ENCODE data around the gene S100A14. TPM values are rescaled to one million over a fixed set of nuclear protein-coding genes. Genes with fewer than 3 reads are reported as not detected.

Gene S100A14
- total RNA-seq, 2 donors from 2014 or later, result 443 to 453 TPM

DNA sequence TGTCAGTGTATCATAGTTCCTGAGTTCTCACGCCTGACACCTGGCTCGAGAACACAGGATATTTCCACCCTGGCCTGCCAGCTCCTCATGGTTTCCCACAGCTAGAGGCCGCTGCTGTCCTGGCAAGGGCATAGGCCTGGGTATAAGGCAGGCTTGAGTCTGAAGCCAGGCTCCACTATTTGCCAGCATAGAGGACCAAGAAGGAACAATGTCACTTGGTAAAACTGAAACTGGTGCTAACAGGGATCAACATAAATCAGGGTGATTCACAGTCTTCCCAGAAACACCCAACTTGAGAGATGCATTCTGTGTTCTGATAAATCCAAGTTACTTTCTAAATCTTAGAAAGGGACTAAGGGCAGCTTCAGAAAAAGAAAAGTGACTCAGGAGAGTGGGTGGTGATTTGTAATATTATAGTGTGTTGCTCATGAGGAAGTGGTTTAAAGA lies 43.5 kb downstream of the S100A14 start:
- peak; percentile 89 to 90 for DNase-seq
- intact Hi-C loops (cut with DNase I, micrococcal nuclease), result no loop called here
- peak; percentile 79 for ATAC-seq

DNA sequence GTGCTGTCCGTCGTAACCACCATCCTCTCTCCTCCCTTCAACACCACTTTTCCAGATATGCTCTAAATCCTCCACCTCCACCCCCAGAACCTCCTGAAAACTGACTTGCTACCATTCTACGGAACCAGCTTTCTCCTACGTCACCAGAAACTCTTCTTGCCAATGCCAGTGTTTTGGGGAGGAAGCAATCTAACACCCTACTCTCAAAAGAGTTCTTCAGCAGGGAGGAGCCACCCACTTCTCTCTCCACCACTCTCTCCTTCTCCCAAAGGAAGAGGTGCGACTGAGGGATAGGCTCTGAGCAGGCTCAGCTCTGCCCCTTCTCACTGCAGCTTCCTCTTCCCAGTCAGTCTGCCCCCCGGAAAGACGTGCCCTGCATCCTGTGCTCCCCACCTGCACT lies 44.4 kb downstream of the S100A14 start:
- DNase-seq (no peak), ATAC-seq (no peak)
- intact Hi-C loops (cut with DNase I, micrococcal nuclease), result no loop called here

DNA sequence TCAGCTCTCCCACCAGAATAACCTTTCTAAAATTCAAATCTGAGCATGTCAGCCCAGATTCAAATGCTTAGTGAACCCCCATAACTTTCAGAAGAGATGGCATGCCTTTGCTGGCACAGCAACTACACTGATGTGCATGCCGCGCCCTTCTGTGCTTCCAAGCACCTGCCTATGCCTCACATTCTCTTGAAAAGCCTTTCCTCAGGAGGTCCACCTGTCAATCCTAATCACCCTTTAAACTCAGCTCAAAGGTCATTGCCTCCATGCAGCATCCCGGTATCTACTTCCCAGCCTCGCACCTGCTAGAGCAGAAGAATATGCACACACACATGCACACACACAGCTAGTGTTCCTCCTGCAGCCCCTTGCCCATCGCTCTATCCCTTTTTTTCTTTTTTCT lies 45.3 kb downstream of the S100A14 start:
- intact Hi-C loops (cut with DNase I, micrococcal nuclease), result no loop called here
- ATAC-seq (no peak), DNase-seq (no peak)

DNA sequence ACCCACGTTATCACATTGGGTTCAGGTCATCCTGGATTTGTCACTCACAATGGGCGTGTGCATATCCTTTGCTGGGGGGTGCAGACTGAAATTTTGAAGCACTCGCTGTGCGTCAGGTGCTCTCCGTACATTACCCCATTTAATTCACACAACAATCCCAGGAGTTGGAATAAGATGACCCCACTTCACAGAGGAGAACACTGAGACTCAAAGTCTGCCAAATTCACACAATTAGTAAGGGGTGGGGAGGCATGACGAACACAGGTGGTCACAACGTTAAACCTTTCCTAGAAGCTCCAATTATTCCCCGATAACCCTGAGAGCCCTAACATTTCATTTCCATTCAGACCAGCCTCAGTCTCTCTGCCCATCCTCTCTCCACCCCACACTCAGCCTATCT lies 46.7 kb downstream of the S100A14 start:
- intact Hi-C loops (cut with DNase I, micrococcal nuclease), result loop anchor here in 1 of 2 donors (2.0 to 5.0 kb wide), 2 partner anchors 37 to 59 kb away; no protein-coding TSS in a partner anchor
- ATAC-seq, result no peak
- no peak for DNase-seq

DNA sequence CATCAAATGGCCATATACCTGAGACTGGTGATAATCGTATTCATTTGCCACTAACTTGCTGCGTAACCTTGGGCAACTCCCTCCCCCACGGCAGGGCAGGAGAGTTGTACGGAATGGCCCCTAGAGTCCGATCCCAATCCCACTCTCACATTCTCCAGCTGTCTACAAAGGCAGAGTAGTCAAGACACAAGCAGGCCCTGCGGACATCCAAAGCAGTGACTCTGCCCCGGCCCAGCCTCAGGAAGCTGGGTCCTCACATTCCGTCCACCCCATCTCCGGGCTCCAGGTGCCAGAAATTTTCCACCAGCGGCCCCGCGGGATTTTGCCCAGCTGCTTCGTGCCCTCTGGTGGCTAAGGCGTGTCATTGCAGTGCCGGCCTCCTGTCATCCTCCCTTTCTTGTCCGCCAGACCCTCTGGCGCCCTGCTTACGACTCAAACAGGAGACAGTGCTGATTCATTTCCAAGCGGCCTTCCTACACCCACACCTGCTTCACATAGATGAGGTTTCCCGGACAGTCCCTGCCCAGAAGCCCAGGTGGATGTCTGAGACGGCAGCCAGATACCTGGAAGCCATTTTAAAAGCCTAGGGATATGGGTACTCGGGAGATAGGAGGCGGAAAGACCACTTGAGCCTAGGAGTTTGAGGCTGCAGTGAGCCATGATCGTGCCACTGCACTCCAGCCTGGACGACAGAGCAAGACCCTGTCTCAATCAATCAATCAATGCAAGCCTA lies 47.6 kb downstream of the S100A14 start:
- peak; percentile 27 for ATAC-seq
- peak; percentile 85 to 93 for DNase-seq
- intact Hi-C loops (cut with DNase I, micrococcal nuclease), result loop anchor here in 1 of 2 donors (2.0 to 5.0 kb wide), 2 partner anchors 36 to 58 kb away; no protein-coding TSS in a partner anchor

DNA sequence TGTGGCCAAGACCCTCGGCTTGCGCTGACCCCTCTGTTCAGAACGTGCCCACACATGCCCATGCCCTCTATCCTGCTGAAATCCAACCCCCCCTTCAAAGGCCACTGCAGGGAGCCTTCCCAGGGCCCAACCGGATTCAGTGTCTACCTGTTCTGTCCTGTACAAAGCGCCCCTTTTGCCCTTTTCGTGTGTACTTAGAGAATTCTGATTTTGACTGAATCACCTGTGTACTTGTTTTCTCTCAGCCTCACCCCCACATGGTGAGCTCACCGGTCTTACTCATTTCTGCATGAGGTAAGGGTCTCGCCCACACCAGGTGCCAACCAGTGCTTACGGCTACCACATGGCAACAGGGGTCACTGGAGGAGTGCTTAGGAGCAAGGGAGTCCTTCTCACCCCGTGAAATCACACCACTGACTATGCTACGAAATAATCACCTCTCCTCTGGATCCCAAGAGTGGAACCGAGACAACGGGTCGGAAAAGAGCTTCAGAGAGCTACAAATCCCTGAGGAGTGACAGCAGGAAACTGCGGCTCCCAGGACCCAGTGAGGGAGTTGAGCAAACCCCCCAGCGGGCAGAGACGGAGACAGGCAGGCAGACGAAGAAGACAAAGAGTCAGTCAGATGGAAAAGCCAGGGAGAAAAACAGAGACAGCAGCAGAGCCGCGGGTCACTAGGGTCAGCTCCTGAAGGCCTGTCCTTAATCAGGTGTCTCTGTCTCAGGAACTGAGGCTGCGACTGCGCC lies 48.3 kb downstream of the S100A14 start:
- intact Hi-C loops (cut with DNase I, micrococcal nuclease), result loop anchor here in 1 of 2 donors (2.0 to 5.0 kb wide), 2 partner anchors 35 to 57 kb away; no protein-coding TSS in a partner anchor
- DNase-seq (no peak), ATAC-seq (no peak)

DNA sequence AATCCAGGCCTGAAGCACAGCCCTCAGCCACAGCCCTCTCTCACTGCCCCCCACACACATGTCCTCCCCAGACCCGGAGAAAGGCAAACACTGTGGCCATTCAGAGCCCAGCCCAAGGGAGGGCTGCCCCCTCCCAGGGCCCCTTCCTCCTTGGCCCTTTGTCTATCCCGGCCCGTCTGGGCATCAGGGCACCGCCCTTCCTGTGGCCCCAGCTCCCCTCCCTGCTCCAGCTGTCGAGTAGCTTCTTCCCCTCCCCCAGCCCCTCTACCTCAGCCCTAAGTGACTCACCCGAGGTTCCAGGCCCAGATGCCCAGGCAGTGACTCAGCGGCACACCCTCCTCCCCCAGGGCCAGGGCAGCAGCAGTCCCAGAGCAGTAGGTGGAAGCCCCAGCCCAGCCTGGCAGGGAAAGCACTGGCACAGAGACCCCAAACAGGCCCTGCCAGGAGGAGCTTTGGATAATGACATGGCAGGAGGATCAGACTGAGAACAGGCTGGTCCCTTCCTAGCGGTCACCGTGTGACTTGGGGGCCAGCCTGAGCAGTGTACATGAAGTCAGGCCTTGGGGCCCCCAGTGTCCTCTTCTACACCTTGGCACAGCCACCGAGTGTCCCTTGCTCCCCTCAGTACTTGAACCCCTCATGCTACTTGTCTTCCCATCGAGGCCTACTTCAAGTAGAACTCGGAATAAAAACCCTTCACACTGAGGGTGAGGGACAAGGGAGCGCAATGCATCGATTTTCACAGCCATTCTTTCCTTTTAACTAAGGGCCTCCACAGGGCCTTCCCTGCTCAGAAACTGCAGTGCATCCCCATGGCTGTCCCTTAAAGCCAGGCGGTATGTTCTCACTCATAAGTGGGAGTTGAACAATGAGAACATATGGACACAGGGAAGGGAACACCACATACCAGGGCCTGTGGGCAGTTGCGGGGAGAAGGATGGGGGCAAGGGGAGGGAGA lies 49.4 kb downstream of the S100A14 start:
- peak; percentile 87 for ATAC-seq
- peak; percentile 93 to 99 for DNase-seq
- intact Hi-C loops (cut with DNase I, micrococcal nuclease), result loop anchor here in 1 of 2 donors (5.0 kb wide), 1 partner anchor 34 kb away; no protein-coding TSS in a partner anchor

DNA sequence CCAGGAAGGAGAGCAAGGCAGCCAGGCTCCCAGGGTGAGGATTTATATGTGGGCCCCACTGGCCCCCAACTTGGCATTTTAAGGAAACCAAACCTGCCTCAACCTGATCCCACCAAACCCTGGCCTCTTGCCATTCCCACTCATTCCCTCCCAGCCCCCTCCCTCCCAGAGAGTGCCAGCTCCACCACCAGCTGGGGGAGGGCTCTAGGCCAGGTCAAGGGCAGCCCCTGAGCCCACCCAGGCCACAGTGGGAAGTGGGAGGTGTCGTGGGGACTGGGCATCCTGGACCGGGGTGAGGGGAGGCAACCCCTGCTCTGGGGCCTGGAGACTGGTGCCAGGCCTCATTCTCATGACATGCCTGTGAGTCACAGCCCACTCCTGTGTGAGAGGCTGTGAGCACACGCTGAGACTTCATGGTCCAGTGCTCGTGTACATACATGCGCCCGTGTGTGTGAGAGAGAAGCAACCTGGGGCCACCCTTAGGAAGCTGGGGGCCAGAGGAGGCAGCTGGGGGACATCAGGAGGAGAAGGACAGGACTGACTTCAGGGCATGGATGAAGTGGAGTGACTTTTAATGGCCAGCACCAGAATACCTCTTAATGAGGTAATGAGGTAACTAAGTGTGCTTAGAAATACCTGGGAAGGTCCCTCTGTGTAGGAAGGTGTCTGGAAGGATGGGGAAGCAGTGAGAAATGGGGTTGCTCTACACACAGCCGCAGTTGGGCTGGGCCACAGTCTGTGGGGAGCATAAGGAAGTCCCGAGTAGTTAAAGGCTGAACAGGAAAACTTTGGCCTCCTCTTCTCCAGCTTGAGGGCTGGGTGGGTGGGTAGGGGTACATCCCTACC lies 50.4 kb downstream of the S100A14 start, which contains the start of gene S100A2:
S100A2 (minus strand) TSS at position 316 of the 846 bp plus-strand sequence. CDS start 1,967 bp downstream, outside the sequence.
- intact Hi-C loops (cut with DNase I, micrococcal nuclease), result loop anchor here in 1 of 2 donors (5.0 kb wide), 1 partner anchor 33 kb away; no protein-coding TSS in a partner anchor

More for the DNA sequence above, 50.4 kb downstream of the S100A14 start, which contains the start of gene S100A2:
- DNase-seq (peak; percentile 59 to 67), ATAC-seq (peak; percentile 56)

Other genes with a start within 250 kb of the S100A14 start
- under 1 TPM in 1 of 2 donors, not detected in 1; 0.85 TPM for gene S100A12, start 240.7 kb downstream of the S100A14 start, total RNA-seq
- 1 to 10 TPM; 1.2 to 6.7 TPM for gene S100A8, start 225.3 kb downstream of the S100A14 start, total RNA-seq
- not detected for gene S100A7A, start 199.8 kb downstream of the S100A14 start, total RNA-seq
- not detected for gene S100A7, start 155.7 kb downstream of the S100A14 start, total RNA-seq
- 1,000 to 10,000 TPM; 2,086 to 2,115 TPM for gene S100A6, start 80.3 kb downstream of the S100A14 start, total RNA-seq
- gene S100A5, start 75.4 kb downstream of the S100A14 start, total RNA-seq, result not detected
- gene S100A4, start 70.5 kb downstream of the S100A14 start, total RNA-seq, result 10 to 100 TPM; 36.1 to 79.4 TPM
- not detected for gene S100A3, start 67.1 kb downstream of the S100A14 start, total RNA-seq
- gene S100A2, start 50.5 kb downstream of the S100A14 start, total RNA-seq, result 1 to 10 TPM in 1 of 2 donors, not detected in 1; 1.1 TPM
- 100 to 1,000 TPM; 191 to 231 TPM for gene S100A16, start 3.2 kb downstream of the S100A14 start, total RNA-seq
- gene S100A13, start 11.2 kb upstream of the S100A14 start, total RNA-seq, result 10 to 100 TPM; 46.2 to 59.1 TPM
- gene S100A1, start 12.1 kb upstream of the S100A14 start, total RNA-seq, result 1 to 10 TPM; 1.6 to 1.9 TPM
- gene CHTOP, start 17.7 kb upstream of the S100A14 start, total RNA-seq, result 10 to 100 TPM; 54.0 to 61.5 TPM
- 10 to 100 TPM; 23.6 to 25.1 TPM for gene SNAPIN, start 42.4 kb upstream of the S100A14 start, total RNA-seq
- gene ILF2, start 54.7 kb upstream of the S100A14 start, total RNA-seq, result 100 to 1,000 TPM in 1 of 2 donors, 10 to 100 TPM in 1; 93.1 to 113 TPM
- gene NPR1, start 62.4 kb upstream of the S100A14 start, total RNA-seq, result 1 to 10 TPM; 2.8 to 5.2 TPM
- 10 to 100 TPM; 25.8 to 28.1 TPM for gene INTS3, start 111.7 kb upstream of the S100A14 start, total RNA-seq
- 10 to 100 TPM; 22.5 to 24.8 TPM for gene SLC27A3, start 159.1 kb upstream of the S100A14 start, total RNA-seq